ENCODE measurements around the gene DNAH14. TPM values are rescaled to one million over a fixed set of nuclear protein-coding genes. Genes with fewer than 3 reads are reported as not detected.

Gene DNAH14
- total and polyA plus RNA-seq, 2 of the 8 experiments (the other 6 are each of a cell fraction or from before 2014, with no cell fraction given), result 8.4 to 40.7 TPM

DNA sequence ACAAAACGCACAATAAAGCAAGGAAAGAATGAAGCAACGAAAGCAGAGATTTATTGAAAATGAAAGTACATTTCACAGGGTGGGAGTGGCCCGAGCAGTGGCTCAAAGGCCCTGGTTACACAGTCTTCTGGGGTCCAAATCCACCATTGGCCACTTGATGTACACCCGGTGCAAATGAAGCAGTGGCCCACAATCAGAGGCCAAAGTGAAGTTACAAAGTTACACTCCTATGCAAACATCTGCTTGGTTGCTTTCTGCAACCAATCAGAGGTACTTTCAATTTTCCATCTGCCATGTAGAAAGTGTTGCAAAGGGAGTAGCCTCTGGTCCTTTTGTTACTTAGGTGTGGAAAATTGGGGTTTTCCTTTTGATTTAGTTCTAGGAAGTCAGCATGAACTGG is 10.0 kb upstream of the DNAH14 start (continued):
- TF ChIP-seq ZNF274 (IDR thresholded peaks at IDR 0.05; ENCODE audit: borderline replicate concordance, extremely low read depth, low read length), result no peak
- TF ChIP-seq, protein P1, sequence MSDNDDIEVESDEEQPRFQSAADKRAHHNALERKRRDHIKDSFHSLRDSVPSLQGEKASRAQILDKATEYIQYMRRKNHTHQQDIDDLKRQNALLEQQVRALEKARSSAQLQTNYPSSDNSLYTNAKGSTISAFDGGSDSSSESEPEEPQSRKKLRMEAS (IDR thresholded peaks at IDR 0.05), result no peak
- no peak for TF ChIP-seq TCF12 (IDR thresholded peaks at IDR 0.05; ENCODE audit: low read depth, low read length)
- TF ChIP-seq, protein P2, sequence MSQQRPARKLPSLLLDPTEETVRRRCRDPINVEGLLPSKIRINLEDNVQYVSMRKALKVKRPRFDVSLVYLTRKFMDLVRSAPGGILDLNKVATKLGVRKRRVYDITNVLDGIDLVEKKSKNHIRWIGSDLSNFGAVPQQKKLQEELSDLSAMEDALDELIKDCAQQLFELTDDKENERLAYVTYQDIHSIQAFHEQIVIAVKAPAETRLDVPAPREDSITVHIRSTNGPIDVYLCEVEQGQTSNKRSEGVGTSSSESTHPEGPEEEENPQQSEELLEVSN (IDR thresholded peaks at IDR 0.05), result no peak

Data from H1 (cell line).